ENCODE results near the gene CEACAM21. TPM values are rescaled to one million over a fixed set of nuclear protein-coding genes. Genes with fewer than 3 reads are reported as not detected.

Gene CEACAM21
- polyA plus RNA-seq, 3 donors: 0.67 to 2.1 (median 0.95) TPM

GRCh38 chr19:41604831-41605230 lies 28.9 kb downstream of the CEACAM21 start:
- H3K27ac ChIP-seq (ENCODE audit: low read depth, low read length): no peak overlapping the region
- 32 to 57% (median 39%) methylated on average over 3 of the region's 3 CpGs for WGBS, 3 donors

DNA sequence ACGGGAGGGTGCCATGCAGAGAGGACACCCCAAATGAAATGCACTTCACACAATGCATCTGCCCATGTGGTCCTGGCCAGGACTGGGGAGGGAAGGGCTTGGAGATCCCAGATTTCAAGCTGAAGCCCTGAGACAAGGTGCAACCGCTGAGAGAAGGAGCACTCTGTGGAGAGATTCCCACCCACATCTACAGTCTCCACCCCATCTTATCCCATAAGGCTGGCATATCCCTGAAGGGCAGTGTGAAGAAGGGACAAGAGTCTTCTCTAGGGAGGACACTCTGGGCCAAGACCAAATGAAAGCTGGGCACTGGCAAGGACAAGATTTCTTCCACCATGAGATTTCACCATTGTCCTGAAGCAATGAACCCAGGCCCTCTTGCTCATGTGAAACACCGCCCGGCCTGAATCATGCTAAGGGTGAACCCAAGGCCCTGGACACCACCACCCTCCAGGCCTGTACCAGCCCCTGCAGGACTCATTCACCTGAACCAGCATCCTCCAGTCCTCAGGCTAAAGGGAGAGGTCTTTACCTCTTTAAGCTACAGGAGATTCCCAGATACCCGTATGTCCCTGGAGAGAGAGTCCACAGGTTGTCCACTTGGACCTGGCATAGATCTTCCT lies 30.4 kb downstream of the CEACAM21 start:
- 85 to 93% (median 86%) methylated on average over 5 of the region's 5 CpGs for WGBS, 3 donors

GRCh38 chr19:41607668-41608067 lies 31.7 kb downstream of the CEACAM21 start:
- 64 to 87% (median 78%) methylated on average over 1 of the region's 1 CpG for WGBS, 3 donors
- no peak overlapping the region for H3K27ac ChIP-seq (ENCODE audit: low read depth, low read length)

More for the DNA sequence above, 30.4 kb downstream of the CEACAM21 start:
- no peak overlapping the region for H3K27ac ChIP-seq (ENCODE audit: low read depth, low read length)

- no peak overlapping the region for H3K27ac ChIP-seq (ENCODE audit: low read depth, low read length)
These were observed 34.8 kb downstream of the CEACAM21 start for GRCh38 chr19:41610789-41611188.

- H3K27ac ChIP-seq (ENCODE audit: low read depth, low read length): no peak overlapping the region
- WGBS, 3 donors: 48 to 64% (median 57%) methylated on average over 4 of the region's 4 CpGs
These were observed 36.5 kb downstream of the CEACAM21 start for GRCh38 chr19:41612483-41612882.

GRCh38 chr19:41615207-41615606 lies 39.2 kb downstream of the CEACAM21 start:
- H3K27ac ChIP-seq (ENCODE audit: low read depth, low read length): no peak overlapping the region
- 81 to 84% (median 83%) methylated on average over 4 of the region's 4 CpGs for WGBS, 3 donors

DNA sequence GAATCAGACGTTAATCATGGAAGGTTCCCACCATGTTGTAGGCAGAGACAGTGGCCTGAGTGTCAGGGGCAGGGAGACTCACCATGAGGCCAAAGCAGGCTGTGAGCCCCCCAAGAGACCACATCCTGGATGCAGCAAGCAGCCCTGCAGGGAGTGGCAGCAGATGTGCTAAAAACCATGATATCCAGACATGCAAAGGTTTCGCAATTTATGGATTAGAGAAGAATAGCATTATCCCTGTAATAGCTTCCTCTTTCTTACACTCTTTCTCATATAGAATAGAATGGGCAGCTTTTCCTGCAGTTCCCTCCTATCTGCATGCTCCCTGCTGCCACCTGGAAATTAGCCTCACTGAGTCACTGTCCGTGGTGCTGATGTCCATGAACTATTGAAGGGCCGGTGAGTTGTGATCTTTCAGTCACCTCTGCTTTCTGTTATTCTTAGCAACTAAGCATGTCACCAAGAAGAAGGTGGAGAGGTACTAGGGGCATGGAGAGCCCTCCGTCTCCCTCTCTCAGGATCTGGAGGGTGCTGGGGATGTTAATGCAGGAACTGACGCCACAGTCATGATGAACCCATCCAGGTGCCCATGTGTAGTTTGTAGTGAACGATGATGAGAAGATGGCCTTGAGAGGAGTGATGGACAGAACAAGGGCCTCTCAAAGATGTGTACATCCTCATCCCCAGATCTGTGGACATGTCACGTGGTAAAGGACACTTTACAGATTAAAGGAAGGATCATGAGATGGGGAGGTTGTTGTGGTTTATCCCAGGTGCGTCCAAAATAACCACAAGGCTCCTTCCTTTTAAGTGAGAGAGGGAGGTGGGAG lies 41.0 kb downstream of the CEACAM21 start:
- no peak overlapping the region for H3K27ac ChIP-seq (ENCODE audit: low read depth, low read length)
- WGBS, 3 donors: 35 to 43% (median 37%) methylated on average over 9 of the region's 9 CpGs

GRCh38 chr19:41617941-41618730 lies 42.2 kb downstream of the CEACAM21 start:
- WGBS, 3 donors: 75 to 81% (median 81%) methylated on average over 9 of the region's 9 CpGs

DNA sequence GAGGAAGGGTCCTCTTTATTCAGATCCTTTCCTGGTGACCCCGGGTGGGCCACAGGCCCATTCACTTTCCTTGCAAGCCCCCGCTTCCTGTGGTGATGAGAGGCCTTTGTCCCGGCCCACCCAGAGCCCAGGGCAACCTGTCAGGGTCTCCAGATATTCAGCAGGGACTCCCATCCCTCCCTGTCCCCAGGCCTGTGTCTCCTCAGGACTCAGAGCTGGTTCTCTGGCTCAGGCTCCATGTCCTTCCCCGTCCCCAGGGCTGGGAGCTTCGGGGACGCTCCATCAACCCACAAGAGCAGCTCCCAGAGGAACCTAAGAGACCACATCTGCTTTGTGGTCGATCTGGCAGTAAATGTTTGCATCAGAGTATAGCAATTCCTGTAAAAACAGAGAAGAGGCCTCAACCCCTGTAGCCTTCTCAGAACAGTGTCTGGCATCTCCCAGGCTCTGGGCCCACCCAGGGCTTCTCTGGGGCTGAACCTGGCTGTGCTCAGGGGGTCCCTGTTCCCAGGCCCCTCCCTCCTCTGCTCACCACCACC lies 43.1 kb downstream of the CEACAM21 start:
- WGBS, 3 donors: 26 to 38% (median 26%) methylated on average over 7 of the region's 7 CpGs
- H3K27ac ChIP-seq (ENCODE audit: low read depth, low read length): no peak overlapping the region

More at GRCh38 chr19:41617941-41618730, 42.2 kb downstream of the CEACAM21 start:
- H3K27ac ChIP-seq (ENCODE audit: low read depth, low read length): no peak overlapping the region

DNA sequence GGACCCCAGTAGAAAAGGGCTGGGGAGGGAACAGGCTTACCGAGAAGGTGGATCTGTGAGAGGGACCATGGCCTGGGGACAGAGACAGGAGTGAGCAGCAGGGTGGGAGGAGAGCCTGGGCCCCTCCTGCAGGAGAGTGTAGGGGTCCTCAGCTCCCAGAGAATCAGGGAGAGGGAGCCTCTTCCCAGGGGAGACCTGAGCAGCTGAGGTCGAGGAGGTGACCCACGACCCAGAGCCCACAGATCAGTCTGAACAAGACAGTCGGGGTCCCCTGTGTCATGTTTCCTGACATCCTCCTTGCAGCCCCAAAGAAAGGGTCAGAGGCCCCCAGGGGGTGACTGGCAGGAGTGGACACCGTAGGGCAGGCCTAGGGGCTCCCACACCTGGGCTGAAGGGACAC lies 44.2 kb downstream of the CEACAM21 start:
- H3K27ac ChIP-seq (ENCODE audit: low read depth, low read length): no peak overlapping the region
- WGBS, 3 donors: 54 to 61% (median 60%) methylated on average over 5 of the region's 5 CpGs

DNA sequence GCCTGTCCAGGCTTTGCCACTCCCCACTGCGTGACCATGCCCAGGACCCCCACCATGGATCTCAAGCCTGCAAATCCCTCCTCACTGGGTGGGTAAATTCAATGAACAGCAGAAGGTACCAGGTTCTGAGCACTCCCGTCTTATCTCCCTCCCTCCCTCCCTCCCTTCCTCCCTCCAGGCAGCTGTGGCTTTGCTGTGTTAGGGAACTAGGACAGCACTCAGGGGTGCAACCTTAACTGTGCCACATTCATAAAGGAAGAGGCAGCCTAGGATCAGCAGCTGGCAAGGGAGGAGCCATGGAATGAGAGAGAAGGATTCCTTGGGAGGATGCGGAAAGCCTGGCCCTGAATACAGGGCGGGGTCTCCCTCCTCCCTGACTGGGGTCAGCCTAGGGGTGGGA lies 45.3 kb downstream of the CEACAM21 start:
- H3K27ac ChIP-seq (ENCODE audit: low read depth, low read length): no peak overlapping the region
- 40 to 48% (median 43%) methylated on average over 4 of the region's 4 CpGs for WGBS, 3 donors

DNA sequence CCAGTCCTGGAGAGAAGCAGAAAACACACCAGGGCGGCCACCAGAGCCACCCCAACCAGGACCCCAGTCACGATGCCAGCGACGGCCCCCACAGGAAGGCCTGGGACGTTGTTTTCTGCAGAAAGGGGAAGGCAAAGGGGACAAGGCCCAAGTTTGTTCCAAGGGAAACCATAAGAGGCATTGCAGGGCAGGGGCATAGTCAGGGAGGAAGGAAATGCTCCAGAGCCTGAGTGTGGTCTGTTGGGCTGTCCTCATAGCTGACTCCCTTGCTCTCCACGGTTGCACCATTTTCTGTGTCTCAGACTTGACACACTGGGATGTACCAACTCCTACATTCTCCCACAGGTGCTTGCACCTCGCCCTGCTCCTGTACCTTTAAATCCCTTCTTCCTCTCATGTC lies 45.7 kb downstream of the CEACAM21 start:
- WGBS, 3 donors: 33 to 58% (median 39%) methylated on average over 7 of the region's 7 CpGs
- H3K27ac ChIP-seq (ENCODE audit: low read depth, low read length): no peak overlapping the region

- 31 to 56% (median 41%) methylated on average over 4 of the region's 4 CpGs for WGBS, 3 donors
- H3K27ac ChIP-seq (ENCODE audit: low read depth, low read length): no peak overlapping the region
These were observed 47.4 kb downstream of the CEACAM21 start for GRCh38 chr19:41623360-41623759.

- H3K27ac ChIP-seq (ENCODE audit: low read depth, low read length): no peak overlapping the region
- 68 to 73% (median 71%) methylated on average over 7 of the region's 7 CpGs for WGBS, 3 donors
These were observed 48.5 kb downstream of the CEACAM21 start for GRCh38 chr19:41624515-41624914.

DNA sequence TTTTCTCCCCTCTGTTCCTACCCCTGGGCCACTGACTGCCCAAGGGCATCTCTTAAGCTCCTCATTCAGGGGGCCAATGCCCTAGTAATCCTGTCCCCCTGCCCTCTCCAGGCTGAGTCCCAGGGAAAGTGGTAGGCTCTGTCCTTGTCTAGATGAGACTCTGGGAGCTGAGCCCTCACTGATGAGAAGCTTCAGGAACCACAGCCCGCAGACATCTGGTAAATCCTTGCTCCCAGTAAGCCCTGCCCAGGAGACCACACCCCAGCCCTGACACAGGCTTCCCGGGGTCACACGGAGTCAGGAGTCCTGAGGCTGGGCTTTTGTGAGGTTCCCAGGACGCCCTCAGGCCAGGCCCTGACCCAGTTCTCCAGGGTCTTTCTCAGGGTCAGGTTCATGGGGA lies 49.0 kb downstream of the CEACAM21 start:
- no peak overlapping the region for H3K27ac ChIP-seq (ENCODE audit: low read depth, low read length)
- 41 to 49% (median 43%) methylated on average over 4 of the region's 4 CpGs for WGBS, 3 donors

- H3K27ac ChIP-seq (ENCODE audit: low read depth, low read length): no peak overlapping the region
- WGBS, 3 donors: 37 to 42% (median 40%) methylated on average over 3 of the region's 3 CpGs
These were observed 50.3 kb downstream of the CEACAM21 start for GRCh38 chr19:41626278-41626677.

GRCh38 chr19:41626877-41627276 lies 50.9 kb downstream of the CEACAM21 start, which contains the start of gene CEACAM4:
CEACAM4 (minus strand) TSS chr19:41627074; CDS start chr19:41626963, 111 bp downstream.
- WGBS, 3 donors: 21 to 27% (median 22%) methylated on average over 7 of the region's 7 CpGs
- no peak within 1 kb of the TSS for H3K27ac ChIP-seq (ENCODE audit: low read depth, low read length)

GRCh38 chr19:41627966-41628675 lies 52.2 kb downstream of the CEACAM21 start:
- 46 to 64% (median 60%) methylated on average over 8 of the region's 8 CpGs for WGBS, 3 donors
- no peak overlapping the region for H3K27ac ChIP-seq (ENCODE audit: low read depth, low read length)

All from adipose tissue (tissue), 3 donors.